Smooth muscle cell (in vitro differentiated cells): ENCODE results near the gene ZNF587B. TPM values are rescaled to one million over a fixed set of nuclear protein-coding genes. Genes with fewer than 3 reads are reported as not detected.
A peak's percentile ranks its signal among the peaks of the same experiment; 100 is the strongest.
"Not testable (repeated sequence)": the region's sequence is repeated elsewhere in the genome, so short reads cannot be mapped to it uniquely, and the experiment has no call there.

Source experiments
- DNase-seq: peaks from one replicate; lab custom pipeline; 2025; ENCODE audit not compliant: unreplicated experiment; lab: John Stamatoyannopoulos, UW
- H2AFZ ChIP-seq: fragments of 200-600 bp; sonication (generic); 2 replicates; pipeline ENCODE4 v1.6.0; 2016; ENCODE audit warnings: antibody characterized with exemption, low read depth, mild to moderate bottlenecking
- H3F3A ChIP-seq: fragments of 200-600 bp; sonication (generic); 2 replicates; pipeline ENCODE4 v1.6.0; 2017; ENCODE audit warnings: antibody characterized with exemption, low read depth
- H3K27ac ChIP-seq: fragments of 200-600 bp; sonication (generic); 2 replicates; pipeline ENCODE4 v1.5.1; 2016; ENCODE audit warnings: low read depth, mild to moderate bottlenecking
- H3K27me3 ChIP-seq: fragments of 200-600 bp; sonication (generic); 2 replicates; pipeline ENCODE4 v1.6.1; 2016; ENCODE audit warnings: low read depth, mild to moderate bottlenecking
- H3K36me3 ChIP-seq: fragments of 200-600 bp; sonication (generic); 2 replicates; pipeline ENCODE4 v1.5.1; 2016; ENCODE audit warnings: low read depth
- H3K4me1 ChIP-seq: fragments of 200-600 bp; sonication (generic); 2 replicates; pipeline ENCODE4 v1.5.1; 2016; ENCODE audit warnings: low read depth
- H3K4me2 ChIP-seq: fragments of 200-600 bp; sonication (generic); 2 replicates; pipeline ENCODE4 v1.6.0; 2016; ENCODE audit warnings: mild to moderate bottlenecking
- H3K4me3 ChIP-seq: fragments of 200-600 bp; sonication (generic); 2 replicates; pipeline ENCODE4 v1.5.1; 2016; ENCODE audit warnings: mild to moderate bottlenecking
- H3K79me2 ChIP-seq: fragments of 200-600 bp; sonication (generic); 2 replicates; pipeline ENCODE4 v1.6.0; 2016; ENCODE audit warnings: low read depth, mild to moderate bottlenecking
- H3K9ac ChIP-seq: fragments of 200-600 bp; sonication (generic); 2 replicates; pipeline ENCODE4 v1.6.0; 2016; ENCODE audit warnings: low read depth
- H3K9me3 ChIP-seq: fragments of 200-600 bp; sonication (generic); replicated peaks from 2 replicates; pipeline ENCODE4 v1.5.1; 2016; ENCODE audit warnings: low read depth
- H4K20me1 ChIP-seq: fragments of 200-600 bp; sonication (generic); 2 replicates; pipeline ENCODE4 v1.6.0; 2016; ENCODE audit warnings: low read depth
- WGBS: methylation state at CpG from one replicate; pipeline ENCODE4 v1.1.7; 2016; ENCODE audit warnings: low lambda C conversion rate; 5-methylcytosine and 5-hydroxymethylcytosine counted together
- polyA plus RNA-seq: library from polyadenylated mRNA; unstranded; fragments of >200 nt; fragmentation: Nextera tagmentation; extraction: Ambion mirVana; gene quantifications from 2 replicates; pipeline ENCODE4 v1.2.1, GENCODE V29; 2016
- total RNA-seq: library from RNA; depleted of rRNA; stranded (reverse); fragments of >200 nt; gene quantifications from 2 replicates; pipeline ENCODE4 v1.2.3, GENCODE V29; 2014
- TF ChIP-seq, protein P1 (sequence below): fragments of 200-600 bp; sonication (generic); IDR thresholded peaks from 2 replicates; pipeline ENCODE4 v1.5.1; 2017; ENCODE audit warnings: borderline replicate concordance, mild to moderate bottlenecking, antibody characterized with exemption; ENCODE audit not compliant: insufficient read depth, poor library complexity, severe bottlenecking

Gene ZNF587B
- total and polyA plus RNA-seq, 2 experiments from 2014 or later, result 1.2 to 6.7 TPM

DNA sequence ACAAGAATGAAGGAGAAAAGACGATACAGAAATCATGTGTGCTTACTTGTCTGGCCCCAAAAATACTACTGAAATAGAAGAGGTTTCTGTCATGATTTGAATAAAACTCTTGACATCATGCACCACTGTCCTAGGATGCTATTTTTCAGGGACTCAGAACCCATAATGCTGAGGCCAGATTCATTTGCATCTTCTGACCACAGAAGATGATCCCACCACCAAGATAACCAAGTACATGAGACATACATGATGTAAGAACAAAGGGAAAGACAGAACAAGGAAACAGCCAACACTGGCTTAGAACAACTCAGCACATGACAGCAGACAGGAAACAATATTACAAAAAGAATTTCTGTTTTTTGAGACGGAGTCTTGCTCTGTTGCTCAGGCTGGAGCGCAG is 17.9 kb upstream of the ZNF587B start:
- H3K79me2 ChIP-seq, result peaks cover 30% of the 10 kb centered on the region
- H3F3A ChIP-seq, result no peaks in the 10 kb centered on the region
- H3K4me1 ChIP-seq, result no peaks in the 10 kb centered on the region
- no peak overlapping the region for H3K9ac ChIP-seq
- TF ChIP-seq, protein P1, sequence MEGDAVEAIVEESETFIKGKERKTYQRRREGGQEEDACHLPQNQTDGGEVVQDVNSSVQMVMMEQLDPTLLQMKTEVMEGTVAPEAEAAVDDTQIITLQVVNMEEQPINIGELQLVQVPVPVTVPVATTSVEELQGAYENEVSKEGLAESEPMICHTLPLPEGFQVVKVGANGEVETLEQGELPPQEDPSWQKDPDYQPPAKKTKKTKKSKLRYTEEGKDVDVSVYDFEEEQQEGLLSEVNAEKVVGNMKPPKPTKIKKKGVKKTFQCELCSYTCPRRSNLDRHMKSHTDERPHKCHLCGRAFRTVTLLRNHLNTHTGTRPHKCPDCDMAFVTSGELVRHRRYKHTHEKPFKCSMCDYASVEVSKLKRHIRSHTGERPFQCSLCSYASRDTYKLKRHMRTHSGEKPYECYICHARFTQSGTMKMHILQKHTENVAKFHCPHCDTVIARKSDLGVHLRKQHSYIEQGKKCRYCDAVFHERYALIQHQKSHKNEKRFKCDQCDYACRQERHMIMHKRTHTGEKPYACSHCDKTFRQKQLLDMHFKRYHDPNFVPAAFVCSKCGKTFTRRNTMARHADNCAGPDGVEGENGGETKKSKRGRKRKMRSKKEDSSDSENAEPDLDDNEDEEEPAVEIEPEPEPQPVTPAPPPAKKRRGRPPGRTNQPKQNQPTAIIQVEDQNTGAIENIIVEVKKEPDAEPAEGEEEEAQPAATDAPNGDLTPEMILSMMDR, result no peak
- no peak for DNase-seq
- no peaks in the 10 kb centered on the region for H3K36me3 ChIP-seq
- H2AFZ ChIP-seq, result no peak overlapping the region
- no peaks in the 10 kb centered on the region for H3K27me3 ChIP-seq
- no peak overlapping the region for H3K4me2 ChIP-seq
- H3K27ac ChIP-seq, result no peak overlapping the region
- H3K9me3 ChIP-seq, result no peaks in the 10 kb centered on the region
- peaks cover 35% of the 10 kb centered on the region for H4K20me1 ChIP-seq
- 92% methylated on average over 3 of the region's 3 CpGs for WGBS
- H3K4me3 ChIP-seq, result peak overlapping the region; percentile 13

DNA sequence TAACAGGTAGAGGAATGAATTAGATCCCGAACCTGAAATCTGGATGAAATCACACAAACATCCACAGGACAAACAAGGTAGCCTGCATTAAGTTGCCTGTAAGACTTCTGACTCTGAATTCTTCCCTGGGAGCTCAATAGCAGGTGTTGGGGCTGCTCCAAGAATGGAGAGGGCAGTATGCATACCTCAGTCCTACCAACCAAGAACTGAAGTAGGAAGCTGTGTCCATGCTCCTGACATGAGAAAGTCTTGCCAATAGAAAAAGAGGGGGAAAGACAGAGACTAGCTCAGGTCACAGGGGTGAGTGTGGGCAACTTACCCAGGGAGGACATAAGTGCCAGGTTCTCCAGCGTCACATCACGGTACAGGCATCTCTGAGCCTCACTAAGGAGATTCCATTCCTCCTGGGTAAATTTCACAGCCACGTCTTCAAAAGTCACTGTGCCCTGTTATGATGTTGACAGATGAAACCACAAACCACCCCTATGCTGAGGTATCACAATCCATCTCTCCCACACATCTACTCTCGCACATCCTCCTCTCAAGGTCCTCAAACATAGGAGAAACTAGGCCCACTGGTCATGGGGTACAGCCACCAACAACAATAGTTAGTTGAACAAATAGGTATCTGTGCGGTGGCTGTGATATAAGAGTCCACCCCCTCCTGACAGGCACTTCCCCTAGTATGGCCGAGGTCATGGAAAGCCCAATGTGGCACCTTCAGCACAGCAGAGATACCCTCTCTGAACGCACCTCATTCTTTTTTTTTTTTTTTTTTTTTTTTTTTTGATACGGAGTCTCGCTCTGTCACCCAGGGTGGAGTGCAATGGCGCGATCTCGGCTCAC is 16.9 kb upstream of the ZNF587B start:
- Histone ChIP-seq H3K4me3 (peak overlapping the region; percentile 88), H3K27ac (peak overlapping the region; percentile 75), H3K79me2 (peaks cover 36% of the 10 kb centered on the region), H3K4me2 (peak overlapping the region; percentile 96), H4K20me1 (peaks cover 29% of the 10 kb centered on the region)
- not testable (repeated sequence) for H3K27me3 ChIP-seq, DNase-seq, H3K36me3 ChIP-seq, H3K9ac ChIP-seq, H3K9me3 ChIP-seq, H3K4me1 ChIP-seq, H3F3A ChIP-seq, H2AFZ ChIP-seq
- 77% methylated on average over 12 of the region's 13 CpGs for WGBS

GRCh38 chr19:57813919-57814504 is 16.1 kb upstream of the ZNF587B start:
- peak overlapping the region; percentile 64 for H3K9ac ChIP-seq
- no peaks in the 10 kb centered on the region for H3K9me3 ChIP-seq
- WGBS, result 10% methylated on average over 13 of the region's 13 CpGs
- H3K36me3 ChIP-seq, result no peaks in the 10 kb centered on the region
- TF ChIP-seq, protein P1, result no peak
- H3K27me3 ChIP-seq, result no peaks in the 10 kb centered on the region
- peaks cover 4% of the 10 kb centered on the region for H3K4me1 ChIP-seq
- peak overlapping the region; percentile 52 for H2AFZ ChIP-seq
- H3K79me2 ChIP-seq, result peaks cover 36% of the 10 kb centered on the region
- no peaks in the 10 kb centered on the region for H3F3A ChIP-seq
- peak overlapping the region; percentile 75 for H3K27ac ChIP-seq
- H4K20me1 ChIP-seq, result peaks cover 25% of the 10 kb centered on the region
- no peak for DNase-seq
- peak overlapping the region; percentile 88 for H3K4me3 ChIP-seq
- peak overlapping the region; percentile 96 for H3K4me2 ChIP-seq

DNA sequence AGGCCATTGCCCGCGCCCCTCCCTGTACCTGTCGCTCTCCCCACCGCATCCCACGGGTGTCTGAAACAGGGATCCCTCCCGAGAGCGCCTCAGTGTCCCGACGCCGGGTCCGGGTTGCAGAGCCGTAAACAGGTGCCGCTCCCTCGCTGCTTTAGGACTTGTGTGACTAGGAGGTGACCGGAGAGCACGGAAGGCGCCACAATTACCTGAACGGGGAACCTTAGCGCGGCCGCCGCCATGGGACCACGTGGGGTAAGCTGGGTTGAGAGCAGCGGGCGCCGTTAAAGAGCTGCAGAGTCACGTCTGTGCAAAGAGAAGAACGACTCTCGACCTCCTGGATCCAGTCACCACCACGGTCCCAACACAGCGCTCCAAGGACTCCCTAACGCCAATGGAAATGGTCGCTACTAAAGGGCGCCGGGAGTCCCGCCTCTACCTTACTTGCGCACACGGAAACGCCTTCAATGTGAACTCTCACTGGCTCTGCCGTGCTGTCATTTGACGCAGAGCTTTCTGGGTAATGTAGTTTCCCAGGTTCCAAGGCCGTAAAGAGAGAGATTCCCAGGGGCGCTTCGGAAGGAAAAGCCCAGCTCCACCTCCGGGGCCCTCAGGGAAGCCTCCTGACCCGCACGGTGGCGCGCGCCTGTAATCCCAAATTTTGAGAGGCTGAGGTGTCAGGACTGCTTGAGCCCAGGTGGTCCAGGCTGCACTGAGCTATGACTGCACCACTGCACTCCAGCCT is 15.4 kb upstream of the ZNF587B start, which contains the start of gene ZNF552:
Gene ZNF552 (minus strand): TSS at position 409 of the 742 bp plus-strand sequence. CDS start 170 bp downstream, at position 239.
- WGBS, result 1% methylated on average over 50 of the region's 50 CpGs
- H3K4me2 ChIP-seq, result peak within 1 kb of the TSS; percentile 96

More for the DNA sequence above, 15.4 kb upstream of the ZNF587B start, which contains the start of gene ZNF552:
- H3K27ac ChIP-seq, result peak within 1 kb of the TSS; percentile 75
- H2AFZ ChIP-seq, result peak within 1 kb of the TSS; percentile 52
- no peaks in the 10 kb centered on the region for H3K36me3 ChIP-seq
- no peaks in the 10 kb centered on the region for H3F3A ChIP-seq
- H3K79me2 ChIP-seq, result peaks cover 33% of the 10 kb centered on the region
- no peaks in the 10 kb centered on the region for H3K27me3 ChIP-seq
- no peaks in the 10 kb centered on the region for H3K9me3 ChIP-seq
- peak; percentile 24 for DNase-seq
- peaks cover 23% of the 10 kb centered on the region for H4K20me1 ChIP-seq
- H3K4me1 ChIP-seq, result peaks cover 4% of the 10 kb centered on the region
- TF ChIP-seq, protein P1, result no peak
- peak within 1 kb of the TSS; percentile 88 for H3K4me3 ChIP-seq
- H3K9ac ChIP-seq, result peak within 1 kb of the TSS; percentile 64
